ENCODE results near the gene ACP1. TPM values are rescaled to one million over a fixed set of nuclear protein-coding genes. Genes with fewer than 3 reads are reported as not detected.

The ACP1 gene
- total and polyA plus RNA-seq, 2 experiments from 2014 or later: 189 to 281 TPM

DNA sequence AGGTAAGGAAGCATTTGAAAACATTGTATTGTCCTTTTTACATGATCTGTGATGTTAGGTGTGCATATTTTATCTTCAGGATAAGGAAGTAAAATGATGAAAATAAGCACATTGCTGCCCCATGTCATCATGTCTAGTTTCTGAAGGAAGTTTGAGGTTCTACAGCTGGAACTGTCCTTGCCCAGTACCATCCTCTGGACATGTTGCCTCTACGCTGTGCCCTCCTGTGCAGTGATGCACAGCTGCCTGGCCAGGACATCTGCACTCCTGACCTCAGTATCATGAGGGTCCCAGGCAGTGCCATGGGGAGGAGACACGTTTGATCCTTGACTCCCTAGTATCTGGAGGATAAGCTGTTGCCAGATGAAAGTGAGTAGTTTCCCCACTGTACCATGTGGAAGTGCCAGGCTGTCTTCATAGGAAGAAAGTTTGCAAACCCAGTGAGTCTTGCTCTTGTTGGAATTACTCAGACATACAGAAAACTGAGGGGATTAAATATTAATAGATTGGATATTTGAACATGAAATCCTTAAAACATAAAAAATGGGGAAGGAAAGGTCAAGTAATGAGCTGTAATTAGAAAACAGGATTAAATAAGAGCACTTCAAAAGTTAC lies 13.7 kb downstream of the ACP1 start:
- Histone ChIP-seq H4K20me1 (replicated peaks; ENCODE audit: insufficient read depth) (peaks cover 33% of the 10 kb centered on the region), H3K79me2 (replicated peaks; ENCODE audit: insufficient read depth) (peaks cover 58% of the 10 kb centered on the region), H3K9me2 (ENCODE audit: insufficient read depth) (no peaks in the 10 kb centered on the region), H3F3A (replicated peaks; ENCODE audit: low read depth) (peaks cover 2% of the 10 kb centered on the region; the same call in 1 of the 2 replicates), H3K4me3 (no peak overlapping the region), H3K36me3 (ENCODE audit: insufficient read depth) (peaks cover 40% of the 10 kb centered on the region), H2AFZ (no peak overlapping the region), H3K27me3 (ENCODE audit: insufficient read depth) (no peaks in the 10 kb centered on the region), H3K27ac (ENCODE audit: low read depth) (no peak overlapping the region), H3K4me2 (no peak overlapping the region), H3K4me1 (ENCODE audit: insufficient read depth) (peaks cover 8% of the 10 kb centered on the region)
- Mint-ChIP-seq H3K4me3 (no peak overlapping the region), H3K36me3 (ENCODE audit: low read depth) (peaks cover 63% of the 10 kb centered on the region), H3K9me3 (no peaks in the 10 kb centered on the region), H3K27ac (no peak overlapping the region), H3K4me1 (peaks cover 6% of the 10 kb centered on the region), H3K27me3 (ENCODE audit: insufficient read depth, low read depth, poor library complexity) (peaks cover 3% of the 10 kb centered on the region)
- DNase-seq (ENCODE audit: low spot score) (no peak), ATAC-seq (no peak)
- TF ChIP-seq CREB1 (CRISPR knock-in tag; IDR thresholded peaks at IDR 0.05; ENCODE audit: low read depth) (no peak), ETS1 (IDR thresholded peaks at IDR 0.05) (no peak), STAT1 (IDR thresholded peaks at IDR 0.05; ENCODE audit: unreplicated experiment) (no peak), ZNF114 (CRISPR knock-in tag; IDR thresholded peaks at IDR 0.05) (no peak), EZH2 (IDR thresholded peaks at IDR 0.05; ENCODE audit: low read depth, unreplicated experiment) (no peak), ZNF331 (CRISPR knock-in tag; IDR thresholded peaks at IDR 0.05; ENCODE audit: low read depth) (no peak), NANOG (IDR thresholded peaks at IDR 0.05; ENCODE audit: borderline replicate concordance) (no peak), POLR2AphosphoS5 (IDR thresholded peaks at IDR 0.05; ENCODE audit: low read depth) (no peak), JUNB (IDR thresholded peaks at IDR 0.05; ENCODE audit: unreplicated experiment) (no peak), EZH2phosphoT487 (IDR thresholded peaks at IDR 0.05; ENCODE audit: unreplicated experiment) (no peak)
- TF ChIP-seq, protein P1, sequence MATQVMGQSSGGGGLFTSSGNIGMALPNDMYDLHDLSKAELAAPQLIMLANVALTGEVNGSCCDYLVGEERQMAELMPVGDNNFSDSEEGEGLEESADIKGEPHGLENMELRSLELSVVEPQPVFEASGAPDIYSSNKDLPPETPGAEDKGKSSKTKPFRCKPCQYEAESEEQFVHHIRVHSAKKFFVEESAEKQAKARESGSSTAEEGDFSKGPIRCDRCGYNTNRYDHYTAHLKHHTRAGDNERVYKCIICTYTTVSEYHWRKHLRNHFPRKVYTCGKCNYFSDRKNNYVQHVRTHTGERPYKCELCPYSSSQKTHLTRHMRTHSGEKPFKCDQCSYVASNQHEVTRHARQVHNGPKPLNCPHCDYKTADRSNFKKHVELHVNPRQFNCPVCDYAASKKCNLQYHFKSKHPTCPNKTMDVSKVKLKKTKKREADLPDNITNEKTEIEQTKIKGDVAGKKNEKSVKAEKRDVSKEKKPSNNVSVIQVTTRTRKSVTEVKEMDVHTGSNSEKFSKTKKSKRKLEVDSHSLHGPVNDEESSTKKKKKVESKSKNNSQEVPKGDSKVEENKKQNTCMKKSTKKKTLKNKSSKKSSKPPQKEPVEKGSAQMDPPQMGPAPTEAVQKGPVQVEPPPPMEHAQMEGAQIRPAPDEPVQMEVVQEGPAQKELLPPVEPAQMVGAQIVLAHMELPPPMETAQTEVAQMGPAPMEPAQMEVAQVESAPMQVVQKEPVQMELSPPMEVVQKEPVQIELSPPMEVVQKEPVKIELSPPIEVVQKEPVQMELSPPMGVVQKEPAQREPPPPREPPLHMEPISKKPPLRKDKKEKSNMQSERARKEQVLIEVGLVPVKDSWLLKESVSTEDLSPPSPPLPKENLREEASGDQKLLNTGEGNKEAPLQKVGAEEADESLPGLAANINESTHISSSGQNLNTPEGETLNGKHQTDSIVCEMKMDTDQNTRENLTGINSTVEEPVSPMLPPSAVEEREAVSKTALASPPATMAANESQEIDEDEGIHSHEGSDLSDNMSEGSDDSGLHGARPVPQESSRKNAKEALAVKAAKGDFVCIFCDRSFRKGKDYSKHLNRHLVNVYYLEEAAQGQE (IDR thresholded peaks at IDR 0.05; ENCODE audit: unreplicated experiment): no peak
- TF ChIP-seq, protein P2, sequence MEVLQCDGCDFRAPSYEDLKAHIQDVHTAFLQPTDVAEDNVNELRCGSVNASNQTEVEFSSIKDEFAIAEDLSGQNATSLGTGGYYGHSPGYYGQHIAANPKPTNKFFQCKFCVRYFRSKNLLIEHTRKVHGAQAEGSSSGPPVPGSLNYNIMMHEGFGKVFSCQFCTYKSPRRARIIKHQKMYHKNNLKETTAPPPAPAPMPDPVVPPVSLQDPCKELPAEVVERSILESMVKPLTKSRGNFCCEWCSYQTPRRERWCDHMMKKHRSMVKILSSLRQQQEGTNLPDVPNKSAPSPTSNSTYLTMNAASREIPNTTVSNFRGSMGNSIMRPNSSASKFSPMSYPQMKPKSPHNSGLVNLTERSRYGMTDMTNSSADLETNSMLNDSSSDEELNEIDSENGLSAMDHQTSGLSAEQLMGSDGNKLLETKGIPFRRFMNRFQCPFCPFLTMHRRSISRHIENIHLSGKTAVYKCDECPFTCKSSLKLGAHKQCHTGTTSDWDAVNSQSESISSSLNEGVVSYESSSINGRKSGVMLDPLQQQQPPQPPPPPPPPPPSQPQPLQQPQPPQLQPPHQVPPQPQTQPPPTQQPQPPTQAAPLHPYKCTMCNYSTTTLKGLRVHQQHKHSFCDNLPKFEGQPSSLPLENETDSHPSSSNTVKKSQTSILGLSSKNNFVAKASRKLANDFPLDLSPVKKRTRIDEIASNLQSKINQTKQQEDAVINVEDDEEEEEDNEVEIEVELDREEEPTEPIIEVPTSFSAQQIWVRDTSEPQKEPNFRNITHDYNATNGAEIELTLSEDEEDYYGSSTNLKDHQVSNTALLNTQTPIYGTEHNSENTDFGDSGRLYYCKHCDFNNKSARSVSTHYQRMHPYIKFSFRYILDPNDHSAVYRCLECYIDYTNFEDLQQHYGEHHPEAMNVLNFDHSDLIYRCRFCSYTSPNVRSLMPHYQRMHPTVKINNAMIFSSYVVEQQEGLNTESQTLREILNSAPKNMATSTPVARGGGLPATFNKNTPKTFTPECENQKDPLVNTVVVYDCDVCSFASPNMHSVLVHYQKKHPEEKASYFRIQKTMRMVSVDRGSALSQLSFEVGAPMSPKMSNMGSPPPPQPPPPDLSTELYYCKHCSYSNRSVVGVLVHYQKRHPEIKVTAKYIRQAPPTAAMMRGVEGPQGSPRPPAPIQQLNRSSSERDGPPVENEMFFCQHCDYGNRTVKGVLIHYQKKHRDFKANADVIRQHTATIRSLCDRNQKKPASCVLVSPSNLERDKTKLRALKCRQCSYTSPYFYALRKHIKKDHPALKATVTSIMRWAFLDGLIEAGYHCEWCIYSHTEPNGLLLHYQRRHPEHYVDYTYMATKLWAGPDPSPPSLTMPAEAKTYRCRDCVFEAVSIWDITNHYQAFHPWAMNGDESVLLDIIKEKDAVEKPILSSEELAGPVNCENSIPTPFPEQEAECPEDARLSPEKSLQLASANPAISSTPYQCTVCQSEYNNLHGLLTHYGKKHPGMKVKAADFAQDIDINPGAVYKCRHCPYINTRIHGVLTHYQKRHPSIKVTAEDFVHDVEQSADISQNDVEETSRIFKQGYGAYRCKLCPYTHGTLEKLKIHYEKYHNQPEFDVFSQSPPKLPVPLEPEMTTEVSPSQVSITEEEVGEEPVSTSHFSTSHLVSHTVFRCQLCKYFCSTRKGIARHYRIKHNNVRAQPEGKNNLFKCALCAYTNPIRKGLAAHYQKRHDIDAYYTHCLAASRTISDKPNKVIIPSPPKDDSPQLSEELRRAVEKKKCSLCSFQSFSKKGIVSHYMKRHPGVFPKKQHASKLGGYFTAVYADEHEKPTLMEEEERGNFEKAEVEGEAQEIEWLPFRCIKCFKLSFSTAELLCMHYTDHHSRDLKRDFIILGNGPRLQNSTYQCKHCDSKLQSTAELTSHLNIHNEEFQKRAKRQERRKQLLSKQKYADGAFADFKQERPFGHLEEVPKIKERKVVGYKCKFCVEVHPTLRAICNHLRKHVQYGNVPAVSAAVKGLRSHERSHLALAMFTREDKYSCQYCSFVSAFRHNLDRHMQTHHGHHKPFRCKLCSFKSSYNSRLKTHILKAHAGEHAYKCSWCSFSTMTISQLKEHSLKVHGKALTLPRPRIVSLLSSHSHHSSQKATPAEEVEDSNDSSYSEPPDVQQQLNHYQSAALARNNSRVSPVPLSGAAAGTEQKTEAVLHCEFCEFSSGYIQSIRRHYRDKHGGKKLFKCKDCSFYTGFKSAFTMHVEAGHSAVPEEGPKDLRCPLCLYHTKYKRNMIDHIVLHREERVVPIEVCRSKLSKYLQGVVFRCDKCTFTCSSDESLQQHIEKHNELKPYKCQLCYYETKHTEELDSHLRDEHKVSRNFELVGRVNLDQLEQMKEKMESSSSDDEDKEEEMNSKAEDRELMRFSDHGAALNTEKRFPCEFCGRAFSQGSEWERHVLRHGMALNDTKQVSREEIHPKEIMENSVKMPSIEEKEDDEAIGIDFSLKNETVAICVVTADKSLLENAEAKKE (CRISPR knock-in tag; IDR thresholded peaks at IDR 0.05): no peak
- TF ChIP-seq, protein P3, sequence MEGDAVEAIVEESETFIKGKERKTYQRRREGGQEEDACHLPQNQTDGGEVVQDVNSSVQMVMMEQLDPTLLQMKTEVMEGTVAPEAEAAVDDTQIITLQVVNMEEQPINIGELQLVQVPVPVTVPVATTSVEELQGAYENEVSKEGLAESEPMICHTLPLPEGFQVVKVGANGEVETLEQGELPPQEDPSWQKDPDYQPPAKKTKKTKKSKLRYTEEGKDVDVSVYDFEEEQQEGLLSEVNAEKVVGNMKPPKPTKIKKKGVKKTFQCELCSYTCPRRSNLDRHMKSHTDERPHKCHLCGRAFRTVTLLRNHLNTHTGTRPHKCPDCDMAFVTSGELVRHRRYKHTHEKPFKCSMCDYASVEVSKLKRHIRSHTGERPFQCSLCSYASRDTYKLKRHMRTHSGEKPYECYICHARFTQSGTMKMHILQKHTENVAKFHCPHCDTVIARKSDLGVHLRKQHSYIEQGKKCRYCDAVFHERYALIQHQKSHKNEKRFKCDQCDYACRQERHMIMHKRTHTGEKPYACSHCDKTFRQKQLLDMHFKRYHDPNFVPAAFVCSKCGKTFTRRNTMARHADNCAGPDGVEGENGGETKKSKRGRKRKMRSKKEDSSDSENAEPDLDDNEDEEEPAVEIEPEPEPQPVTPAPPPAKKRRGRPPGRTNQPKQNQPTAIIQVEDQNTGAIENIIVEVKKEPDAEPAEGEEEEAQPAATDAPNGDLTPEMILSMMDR (conservative IDR thresholded peaks at IDR 0.05; ENCODE audit: low read depth in 2 of 2): no peak

Data from GM23338 (cell line).